Measurements from ENCODE around the gene CELF4. TPM values are rescaled to one million over a fixed set of nuclear protein-coding genes. Genes with fewer than 3 reads are reported as not detected.

The CELF4 gene
- total and polyA plus RNA-seq, 2 of the 4 experiments (the other 2 are of a cell fraction) = not detected

DNA sequence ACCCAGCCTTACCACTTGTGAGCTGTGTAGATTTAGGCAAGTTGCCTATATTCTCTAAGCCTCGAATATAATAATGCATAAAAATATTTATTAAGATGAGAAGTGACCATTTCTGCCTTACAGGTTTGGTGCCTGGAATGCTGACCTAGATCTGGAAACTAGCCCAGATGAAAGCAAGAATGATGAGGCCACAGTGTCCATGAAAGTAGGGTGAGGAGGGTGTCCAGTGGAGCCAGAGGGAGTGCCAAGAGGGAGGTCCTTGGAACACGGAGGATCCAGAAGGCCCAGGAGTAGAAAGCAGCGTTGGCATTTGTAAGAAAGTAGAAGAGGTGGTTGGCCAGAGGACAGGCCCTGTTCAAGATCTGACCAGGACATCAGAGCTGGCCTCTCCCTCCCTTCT, 334.3 kb downstream of the CELF4 start:
- Histone ChIP-seq H3K18ac (ENCODE audit: low read depth, low read length) (no peak overlapping the region), H3K4me2 (ENCODE audit: low read depth, low read length) (no peak overlapping the region), H2AK5ac (ENCODE audit: low read depth, low read length) (no peak overlapping the region), H3K4me3 (ENCODE audit: insufficient read depth, low read depth, low read length) (no peak overlapping the region), H3K9me1 (ENCODE audit: insufficient read depth, low read length) (no peaks in the 10 kb centered on the region), H2BK5ac (ENCODE audit: low read depth, low read length, poor library complexity, severe bottlenecking) (no peak overlapping the region), H4K91ac (ENCODE audit: insufficient read depth, low read depth, low read length) (no peak overlapping the region), H2BK20ac (ENCODE audit: low read depth, low read length) (no peak overlapping the region), H4K8ac (ENCODE audit: low read depth in 2 of 2, low read length in 2 of 2) (no peak overlapping the region), H3K4me1 (ENCODE audit: control insufficient read depth, insufficient read depth, low read length) (no peaks in the 10 kb centered on the region), H3K14ac (replicated peaks; ENCODE audit: low read depth, low read length) (no peak overlapping the region), H2BK15ac (ENCODE audit: low read depth, low read length) (no peak overlapping the region), H4K20me1 (ENCODE audit: insufficient read depth, low read length) (no peaks in the 10 kb centered on the region), H3K4ac (ENCODE audit: low read depth, low read length) (no peak overlapping the region), H3K9ac (ENCODE audit: low read depth, low read length) (no peak overlapping the region), H3K36me3 (ENCODE audit: control insufficient read depth, insufficient read depth, low read length) (no peaks in the 10 kb centered on the region), H3K27ac (ENCODE audit: insufficient read depth, low read length) (no peak overlapping the region), H3K27me3 (ENCODE audit: control insufficient read depth, insufficient read depth, low read length) (no peaks in the 10 kb centered on the region), H3K56ac (ENCODE audit: extremely low read depth, insufficient read depth, low read length) (no peak overlapping the region), H3K23ac (ENCODE audit: low read depth, low read length) (no peak overlapping the region), H4K5ac (ENCODE audit: low read depth, low read length) (no peak overlapping the region), H3K9me3 (ENCODE audit: control insufficient read depth, insufficient read depth, low read length) (no peaks in the 10 kb centered on the region), H2AK9ac (replicated peaks; ENCODE audit: low read depth, low read length, poor library complexity) (no peak overlapping the region), H2AFZ (replicated peaks; ENCODE audit: low read length, poor library complexity) (no peak overlapping the region), H3K79me1 (ENCODE audit: low read depth in 1 of 2, low read length in 2 of 2) (no peaks in the 10 kb centered on the region), H2BK120ac (ENCODE audit: low read depth, low read length) (no peak overlapping the region)
- ATAC-seq (ENCODE audit: low read depth) (no peak), DNase-seq (no peak)
- TF ChIP-seq, protein P1, sequence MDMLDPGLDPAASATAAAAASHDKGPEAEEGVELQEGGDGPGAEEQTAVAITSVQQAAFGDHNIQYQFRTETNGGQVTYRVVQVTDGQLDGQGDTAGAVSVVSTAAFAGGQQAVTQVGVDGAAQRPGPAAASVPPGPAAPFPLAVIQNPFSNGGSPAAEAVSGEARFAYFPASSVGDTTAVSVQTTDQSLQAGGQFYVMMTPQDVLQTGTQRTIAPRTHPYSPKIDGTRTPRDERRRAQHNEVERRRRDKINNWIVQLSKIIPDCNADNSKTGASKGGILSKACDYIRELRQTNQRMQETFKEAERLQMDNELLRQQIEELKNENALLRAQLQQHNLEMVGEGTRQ (IDR thresholded peaks at IDR 0.05; ENCODE audit: low read depth, low read length) = no peak
- TF ChIP-seq RAD21 (IDR thresholded peaks at IDR 0.05; ENCODE audit: low read length) (no peak), NFE2L2 (IDR thresholded peaks at IDR 0.05; ENCODE audit: low read depth, low read length) (no peak), RFX5 (IDR thresholded peaks at IDR 0.05; ENCODE audit: low read depth, low read length) (no peak), BHLHE40 (IDR thresholded peaks at IDR 0.05; ENCODE audit: low read depth, low read length) (no peak), CEBPB (IDR thresholded peaks at IDR 0.05; ENCODE audit: low read depth, low read length) (no peak), RCOR1 (IDR thresholded peaks at IDR 0.05; ENCODE audit: insufficient replicate concordance, low read length) (no peak), POLR2A (IDR thresholded peaks at IDR 0.05; ENCODE audit: low read depth, low read length) (no peak), MAFK (IDR thresholded peaks at IDR 0.05; ENCODE audit: low read depth, low read length) (no peak)
- TF ChIP-seq, protein P2, sequence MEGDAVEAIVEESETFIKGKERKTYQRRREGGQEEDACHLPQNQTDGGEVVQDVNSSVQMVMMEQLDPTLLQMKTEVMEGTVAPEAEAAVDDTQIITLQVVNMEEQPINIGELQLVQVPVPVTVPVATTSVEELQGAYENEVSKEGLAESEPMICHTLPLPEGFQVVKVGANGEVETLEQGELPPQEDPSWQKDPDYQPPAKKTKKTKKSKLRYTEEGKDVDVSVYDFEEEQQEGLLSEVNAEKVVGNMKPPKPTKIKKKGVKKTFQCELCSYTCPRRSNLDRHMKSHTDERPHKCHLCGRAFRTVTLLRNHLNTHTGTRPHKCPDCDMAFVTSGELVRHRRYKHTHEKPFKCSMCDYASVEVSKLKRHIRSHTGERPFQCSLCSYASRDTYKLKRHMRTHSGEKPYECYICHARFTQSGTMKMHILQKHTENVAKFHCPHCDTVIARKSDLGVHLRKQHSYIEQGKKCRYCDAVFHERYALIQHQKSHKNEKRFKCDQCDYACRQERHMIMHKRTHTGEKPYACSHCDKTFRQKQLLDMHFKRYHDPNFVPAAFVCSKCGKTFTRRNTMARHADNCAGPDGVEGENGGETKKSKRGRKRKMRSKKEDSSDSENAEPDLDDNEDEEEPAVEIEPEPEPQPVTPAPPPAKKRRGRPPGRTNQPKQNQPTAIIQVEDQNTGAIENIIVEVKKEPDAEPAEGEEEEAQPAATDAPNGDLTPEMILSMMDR (conservative IDR thresholded peaks at IDR 0.05; ENCODE audit: low read depth, low read length) = no peak
- dilution Hi-C loops (cut with HindIII; ENCODE audit: low sequenced_read_pairs, unreplicated experiment) = no loop called here
- ChIA-PET CTCF (no interaction called here), POLR2A (ENCODE audit: unreplicated experiment) (no interaction called here)
- WGBS, 2 experiments (ENCODE audit: extremely low coverage in 2 of 2, insufficient read length in 1 of 2) = no CpG with 5 or more reads among the region's 3 CpGs
- BruUV-seq (replicated peaks) = no TSS peak
- in situ Hi-C loops (cut with MboI; ENCODE audit: low sequenced_read_pairs) = no loop called here
- intact Hi-C loops (cut with micrococcal nuclease) = no loop called here
